Measurements from ENCODE around the gene YWHAE.

DNA sequence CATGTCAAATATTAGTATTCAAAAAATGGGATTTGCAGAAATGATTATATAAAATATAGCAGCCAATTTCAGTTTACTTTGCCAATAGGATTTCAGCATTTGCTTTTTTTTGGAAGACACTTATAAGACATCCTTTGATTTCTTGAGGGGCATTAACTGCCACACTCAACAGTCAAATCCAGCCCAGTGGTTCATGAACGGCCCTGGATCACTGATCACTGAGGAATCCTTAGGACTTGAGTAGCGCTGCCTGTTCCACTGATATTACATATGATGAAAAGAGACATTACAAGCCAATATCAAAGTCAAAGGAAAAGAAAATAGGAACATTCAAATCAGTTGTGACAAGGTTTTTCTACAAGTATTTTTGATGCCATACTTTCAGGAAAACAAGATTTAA lies 21.0 kb upstream of the YWHAE start:
- TF ChIP-seq, protein P1, sequence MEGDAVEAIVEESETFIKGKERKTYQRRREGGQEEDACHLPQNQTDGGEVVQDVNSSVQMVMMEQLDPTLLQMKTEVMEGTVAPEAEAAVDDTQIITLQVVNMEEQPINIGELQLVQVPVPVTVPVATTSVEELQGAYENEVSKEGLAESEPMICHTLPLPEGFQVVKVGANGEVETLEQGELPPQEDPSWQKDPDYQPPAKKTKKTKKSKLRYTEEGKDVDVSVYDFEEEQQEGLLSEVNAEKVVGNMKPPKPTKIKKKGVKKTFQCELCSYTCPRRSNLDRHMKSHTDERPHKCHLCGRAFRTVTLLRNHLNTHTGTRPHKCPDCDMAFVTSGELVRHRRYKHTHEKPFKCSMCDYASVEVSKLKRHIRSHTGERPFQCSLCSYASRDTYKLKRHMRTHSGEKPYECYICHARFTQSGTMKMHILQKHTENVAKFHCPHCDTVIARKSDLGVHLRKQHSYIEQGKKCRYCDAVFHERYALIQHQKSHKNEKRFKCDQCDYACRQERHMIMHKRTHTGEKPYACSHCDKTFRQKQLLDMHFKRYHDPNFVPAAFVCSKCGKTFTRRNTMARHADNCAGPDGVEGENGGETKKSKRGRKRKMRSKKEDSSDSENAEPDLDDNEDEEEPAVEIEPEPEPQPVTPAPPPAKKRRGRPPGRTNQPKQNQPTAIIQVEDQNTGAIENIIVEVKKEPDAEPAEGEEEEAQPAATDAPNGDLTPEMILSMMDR (IDR thresholded peaks at IDR 0.05; ENCODE audit: poor library complexity): no peak
- TF ChIP-seq EZH2 (IDR thresholded peaks at IDR 0.05; ENCODE audit: borderline replicate concordance) (no peak), EZH2phosphoT487 (IDR thresholded peaks at IDR 0.05; ENCODE audit: low read depth, severe bottlenecking, unreplicated experiment) (no peak)
